K562 (cell line): ENCODE results near the gene TMEM120B.

Experiments
- EHMT2 ChIP-seq: fragments of 450-650 bp; IDR thresholded peaks from 2 replicates; pipeline ENCODE4 v1.6.1; 2018; ENCODE audit warnings: antibody characterized with exemption
- HBP1 ChIP-seq: fragments of 450-650 bp; formaldehyde crosslinking; IDR thresholded peaks from 2 replicates; pipeline ENCODE4 v1.4.0; 2022; ENCODE audit warnings: missing genetic modification characterization
- MAZ ChIP-seq, 2 experiments: fragments of 450-650 bp in 1 of 2; sonication (generic) in 1 of 2; formaldehyde crosslinking; IDR thresholded peaks in 1 of 2; conservative IDR thresholded peaks in 1 of 2; 2 replicates each; pipeline versions ENCODE4 v1.4.0 to v1.5.0; 2020; ENCODE audit warnings: mild to moderate bottlenecking in 1 of 2, missing genetic modification reagents in 1 of 2
- NRF1 ChIP-seq, 2 experiments: fragments of 450-650 bp; IDR thresholded peaks in 1 of 2; conservative IDR thresholded peaks in 1 of 2; 2 replicates each; pipeline ENCODE4 v1.6.1; 2014; ENCODE audit warnings: mild to moderate bottlenecking in 2 of 2
- TF ChIP-seq, protein P1 (sequence below): sonication (generic); formaldehyde crosslinking; IDR thresholded peaks from 2 replicates; pipeline ENCODE4 v1.8.0; 2022; ENCODE audit warnings: mild to moderate bottlenecking, missing genetic modification reagents
- TF ChIP-seq, protein P2 (sequence below): fragments of 450-650 bp; IDR thresholded peaks from 2 replicates; pipeline ENCODE4 v1.7.1; 2018; ENCODE audit warnings: mild to moderate bottlenecking, low read depth; ENCODE audit not compliant: partially characterized antibody

DNA sequence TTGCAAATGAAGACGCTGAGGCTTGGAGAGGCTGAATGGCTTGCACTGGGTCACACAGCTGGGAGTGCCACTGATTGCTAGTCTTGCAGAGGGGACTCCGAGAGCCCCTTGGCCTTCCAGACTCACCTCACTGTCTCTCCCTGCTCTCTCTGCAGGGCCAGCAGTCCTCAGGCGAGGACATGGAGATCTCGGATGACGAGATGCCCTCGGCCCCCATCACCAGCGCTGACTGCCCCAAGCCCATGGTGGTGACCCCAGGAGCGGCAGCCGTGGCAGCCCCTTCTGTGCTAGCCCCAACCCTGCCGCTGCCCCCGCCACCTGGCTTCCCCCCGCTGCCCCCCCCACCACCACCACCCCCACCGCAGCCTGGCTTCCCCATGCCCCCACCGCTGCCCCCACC lies 101.4 kb downstream of the TMEM120B start:
- no peak for TF ChIP-seq MAZ (CRISPR knock-in tag; conservative IDR thresholded peaks at IDR 0.05 in 1 of 2, IDR thresholded peaks at IDR 0.05 in 1 of 2)
- no peak for TF ChIP-seq EHMT2
- TF ChIP-seq NRF1 (conservative IDR thresholded peaks at IDR 0.05 in 1 of 2, IDR thresholded peaks at IDR 0.05 in 1 of 2), result no peak
- no peak for TF ChIP-seq HBP1 (CRISPR knock-in tag)
- TF ChIP-seq, protein P1, sequence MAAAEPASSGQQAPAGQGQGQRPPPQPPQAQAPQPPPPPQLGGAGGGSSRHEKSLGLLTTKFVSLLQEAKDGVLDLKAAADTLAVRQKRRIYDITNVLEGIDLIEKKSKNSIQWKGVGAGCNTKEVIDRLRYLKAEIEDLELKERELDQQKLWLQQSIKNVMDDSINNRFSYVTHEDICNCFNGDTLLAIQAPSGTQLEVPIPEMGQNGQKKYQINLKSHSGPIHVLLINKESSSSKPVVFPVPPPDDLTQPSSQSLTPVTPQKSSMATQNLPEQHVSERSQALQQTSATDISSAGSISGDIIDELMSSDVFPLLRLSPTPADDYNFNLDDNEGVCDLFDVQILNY, result no peak
- TF ChIP-seq, protein P2, sequence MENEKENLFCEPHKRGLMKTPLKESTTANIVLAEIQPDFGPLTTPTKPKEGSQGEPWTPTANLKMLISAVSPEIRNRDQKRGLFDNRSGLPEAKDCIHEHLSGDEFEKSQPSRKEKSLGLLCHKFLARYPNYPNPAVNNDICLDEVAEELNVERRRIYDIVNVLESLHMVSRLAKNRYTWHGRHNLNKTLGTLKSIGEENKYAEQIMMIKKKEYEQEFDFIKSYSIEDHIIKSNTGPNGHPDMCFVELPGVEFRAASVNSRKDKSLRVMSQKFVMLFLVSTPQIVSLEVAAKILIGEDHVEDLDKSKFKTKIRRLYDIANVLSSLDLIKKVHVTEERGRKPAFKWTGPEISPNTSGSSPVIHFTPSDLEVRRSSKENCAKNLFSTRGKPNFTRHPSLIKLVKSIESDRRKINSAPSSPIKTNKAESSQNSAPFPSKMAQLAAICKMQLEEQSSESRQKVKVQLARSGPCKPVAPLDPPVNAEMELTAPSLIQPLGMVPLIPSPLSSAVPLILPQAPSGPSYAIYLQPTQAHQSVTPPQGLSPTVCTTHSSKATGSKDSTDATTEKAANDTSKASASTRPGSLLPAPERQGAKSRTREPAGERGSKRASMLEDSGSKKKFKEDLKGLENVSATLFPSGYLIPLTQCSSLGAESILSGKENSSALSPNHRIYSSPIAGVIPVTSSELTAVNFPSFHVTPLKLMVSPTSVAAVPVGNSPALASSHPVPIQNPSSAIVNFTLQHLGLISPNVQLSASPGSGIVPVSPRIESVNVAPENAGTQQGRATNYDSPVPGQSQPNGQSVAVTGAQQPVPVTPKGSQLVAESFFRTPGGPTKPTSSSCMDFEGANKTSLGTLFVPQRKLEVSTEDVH, result no peak
